ENCODE measurements around the gene CPLANE1. TPM values are rescaled to one million over a fixed set of nuclear protein-coding genes. Genes with fewer than 3 reads are reported as not detected.
"Not testable (repeated sequence)": the region's sequence is repeated elsewhere in the genome, so short reads cannot be mapped to it uniquely, and the experiment has no call there.

CPLANE1 gene
- 10 to 100 TPM; 23.8 to 35.6 (median 31.0) TPM for polyA plus RNA-seq (ENCODE audit: insufficient read length in 4 of 4)

DNA sequence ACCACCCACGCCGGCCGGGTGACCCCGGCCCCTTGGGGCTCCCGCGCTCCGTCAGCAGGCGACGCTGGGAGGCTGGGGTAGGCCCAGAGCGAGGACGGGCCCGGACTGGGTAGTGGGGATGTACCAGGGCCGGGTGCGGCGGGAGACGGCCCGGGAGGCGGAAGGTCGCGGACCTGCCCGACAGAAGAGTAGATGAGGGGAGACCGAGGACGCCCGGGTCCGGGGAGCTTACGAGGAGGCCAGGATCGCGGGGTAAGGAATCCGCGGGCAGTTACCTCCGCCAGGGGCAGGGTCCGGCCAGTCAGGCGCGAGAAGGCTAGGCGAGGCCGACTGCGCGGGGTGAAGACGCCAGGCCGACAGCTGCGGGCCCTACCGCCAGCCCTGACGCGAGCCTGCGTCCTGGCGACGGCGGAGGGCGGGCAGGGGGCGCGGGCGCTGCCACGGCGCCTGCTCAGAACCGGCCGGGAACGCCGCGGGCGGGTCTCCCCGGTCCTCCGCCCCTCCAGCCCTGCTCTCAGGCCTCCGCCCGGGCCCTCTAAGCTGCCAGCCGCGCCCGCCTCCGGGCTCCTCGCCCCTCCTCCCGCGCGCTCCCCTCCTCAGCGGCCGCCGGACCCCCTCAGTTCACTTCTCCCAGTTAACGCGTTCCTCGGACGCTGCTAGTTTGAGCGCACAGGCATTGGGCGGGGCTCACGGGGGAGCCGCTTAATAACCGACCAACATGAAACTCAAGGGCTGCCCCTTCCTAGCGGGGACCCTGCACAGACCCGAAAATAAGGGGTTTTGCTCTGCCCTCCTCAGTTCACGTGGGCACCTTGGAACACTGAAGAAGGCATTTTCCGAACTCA is at the start of gene CPLANE1:
Gene CPLANE1 (minus strand): TSS at position 407 of the 845 bp plus-strand sequence. CDS start 1,678 bp downstream, outside the sequence.
- DNase-seq (ENCODE audit: low read depth in 4 of 4, low spot score in 2 of 4): peak; percentile 41 to 72 (median 66)

- not testable (repeated sequence) for DNase-seq (ENCODE audit: low read depth in 4 of 4, low spot score in 2 of 4)
These were observed 47.1 kb upstream of the CPLANE1 start for GRCh38 chr5:37296313-37296712.

GRCh38 chr5:37283214-37283820 is 34.1 kb upstream of the CPLANE1 start:
- DNase-seq (ENCODE audit: low read depth in 4 of 4, low spot score in 2 of 4): no peak

- no peak for DNase-seq (ENCODE audit: low read depth in 4 of 4, low spot score in 2 of 4)
These were observed 26.3 kb upstream of the CPLANE1 start for GRCh38 chr5:37275511-37275910.

- no peak for DNase-seq (ENCODE audit: low read depth in 4 of 4, low spot score in 2 of 4)
These were observed 23.3 kb upstream of the CPLANE1 start for GRCh38 chr5:37272511-37272910.

DNA sequence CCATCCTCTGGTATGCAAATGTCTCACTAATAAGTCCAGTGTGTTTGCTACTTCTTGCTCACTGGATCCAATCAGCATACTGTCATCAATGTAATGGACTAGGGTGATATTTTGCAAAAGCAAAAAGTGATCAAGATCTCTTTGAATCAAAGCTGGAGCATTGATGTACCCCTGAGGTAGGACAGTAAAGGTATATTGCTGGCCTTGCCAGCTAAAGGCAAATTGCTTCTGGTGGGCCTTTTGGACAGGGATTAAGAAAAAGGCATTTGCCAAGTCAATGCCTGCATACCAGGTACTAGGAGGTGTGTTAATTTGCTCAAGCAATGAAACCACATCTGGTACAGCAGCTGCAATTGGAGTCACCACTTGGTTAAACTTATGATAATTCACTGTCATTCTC is 18.9 kb upstream of the CPLANE1 start:
- DNase-seq (ENCODE audit: low read depth in 4 of 4, low spot score in 2 of 4): not testable (repeated sequence)

- DNase-seq (ENCODE audit: low read depth in 4 of 4, low spot score in 2 of 4): no peak
These were observed 6.7 kb upstream of the CPLANE1 start for GRCh38 chr5:37255774-37256358.

- DNase-seq (ENCODE audit: low read depth in 4 of 4, low spot score in 2 of 4): no peak
These were observed 5.4 kb upstream of the CPLANE1 start for GRCh38 chr5:37254581-37254980.

DNA sequence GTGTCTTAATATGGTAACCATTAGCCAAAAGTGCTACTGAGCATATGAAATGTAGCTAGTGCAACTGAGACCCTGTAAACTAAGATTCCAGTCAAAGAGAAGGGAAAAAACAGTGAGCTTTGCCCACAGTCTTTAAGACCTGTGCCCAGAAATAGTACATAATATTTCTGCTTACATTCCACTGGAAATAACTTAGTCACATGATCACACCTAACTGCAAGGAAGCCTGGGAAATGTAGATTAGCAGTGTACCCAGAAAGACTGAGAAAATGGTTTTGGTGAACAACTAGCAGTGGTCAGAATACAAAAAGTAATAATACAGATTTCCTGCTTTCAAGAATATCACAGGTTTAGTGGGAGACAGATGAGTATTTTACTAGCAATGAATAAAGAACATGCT is 2.5 kb upstream of the CPLANE1 start:
- DNase-seq (ENCODE audit: low read depth in 4 of 4, low spot score in 2 of 4): no peak

DNA sequence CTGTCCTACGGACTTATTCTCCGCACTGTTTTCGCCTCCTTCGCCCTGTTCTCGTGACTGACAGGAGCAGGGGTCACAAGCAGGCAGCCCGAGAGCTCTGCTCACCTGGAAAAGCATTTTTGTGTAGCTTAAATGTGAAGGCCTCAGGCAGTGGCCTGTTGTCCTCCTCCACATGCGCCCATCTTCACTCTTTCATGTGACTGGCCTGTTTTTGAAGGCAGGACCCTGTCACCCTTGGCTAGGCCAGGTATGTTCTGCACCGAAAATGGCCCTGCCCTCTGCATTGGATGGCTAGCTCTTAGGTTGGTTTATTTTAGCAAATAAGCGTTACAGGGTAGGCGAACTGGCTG is 614 bp upstream of the CPLANE1 start:
- DNase-seq (ENCODE audit: low read depth in 4 of 4, low spot score in 2 of 4): no peak

DNA sequence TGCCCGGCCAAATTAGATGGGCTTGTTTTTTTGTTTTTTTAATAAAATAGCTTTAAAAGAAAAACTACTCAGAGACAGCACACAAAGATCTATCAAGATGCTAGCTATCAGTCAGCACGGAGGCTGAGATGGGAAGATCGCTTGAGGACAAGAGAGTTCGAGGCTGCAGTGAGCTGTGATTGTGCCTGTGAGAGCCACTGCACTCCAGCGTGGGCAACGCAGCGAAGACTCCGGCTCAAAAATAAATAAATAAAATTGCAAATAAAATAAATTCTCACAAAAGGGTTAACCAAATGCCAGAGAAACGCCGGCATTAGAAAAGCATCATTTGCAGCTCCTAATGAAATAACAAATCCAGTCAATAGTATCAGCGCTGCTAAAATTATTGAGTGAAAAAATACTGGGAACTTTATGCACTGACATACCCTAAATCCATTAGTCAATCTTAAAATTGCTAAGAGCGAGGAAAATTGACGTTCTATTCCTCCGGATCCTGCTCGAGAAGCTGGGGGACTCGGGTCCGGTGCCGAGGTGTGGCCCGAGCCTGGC is 681 bp downstream of the CPLANE1 start:
- DNase-seq (ENCODE audit: low read depth in 4 of 4, low spot score in 2 of 4): peak in 2 of 4 donors; percentile 7 to 39

DNA sequence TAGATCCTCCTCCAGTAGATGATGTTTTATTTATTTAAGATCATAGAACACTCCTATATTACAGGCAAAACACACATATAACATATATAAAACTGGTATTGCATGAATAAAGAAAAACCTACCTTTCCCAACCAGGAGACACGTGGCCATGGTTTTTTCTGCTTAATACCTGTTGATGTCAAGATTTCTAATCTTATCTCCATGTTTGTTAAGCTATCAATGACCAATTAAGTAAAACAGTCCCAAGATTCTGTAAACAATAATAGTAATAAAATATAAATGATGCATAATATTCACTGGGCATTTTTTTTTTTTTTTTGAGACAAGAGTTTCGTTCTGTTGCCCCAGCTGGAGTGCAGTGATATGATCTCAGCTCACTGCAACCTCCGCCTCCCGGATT is 1.7 kb downstream of the CPLANE1 start:
- DNase-seq (ENCODE audit: low read depth in 4 of 4, low spot score in 2 of 4): no peak

DNA sequence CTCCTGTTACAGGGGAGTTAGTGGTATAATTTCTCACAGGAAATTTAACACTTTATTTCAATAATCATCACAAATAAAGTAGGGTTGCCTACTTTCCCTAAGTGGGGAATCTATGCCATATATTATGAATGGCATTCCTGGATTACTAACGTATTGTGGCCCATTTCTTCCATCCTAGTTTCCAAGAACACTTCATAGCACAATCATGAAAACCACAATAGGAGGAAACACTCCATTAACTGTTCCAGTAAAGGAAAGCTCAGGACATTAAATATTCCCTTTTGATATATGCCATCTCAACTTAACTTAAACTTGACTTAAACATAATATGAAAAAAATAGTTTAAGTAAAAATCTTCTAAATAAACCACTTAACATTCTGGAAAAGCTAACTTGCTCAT is 2.1 kb downstream of the CPLANE1 start:
- DNase-seq (ENCODE audit: low read depth in 4 of 4, low spot score in 2 of 4): no peak

DNA sequence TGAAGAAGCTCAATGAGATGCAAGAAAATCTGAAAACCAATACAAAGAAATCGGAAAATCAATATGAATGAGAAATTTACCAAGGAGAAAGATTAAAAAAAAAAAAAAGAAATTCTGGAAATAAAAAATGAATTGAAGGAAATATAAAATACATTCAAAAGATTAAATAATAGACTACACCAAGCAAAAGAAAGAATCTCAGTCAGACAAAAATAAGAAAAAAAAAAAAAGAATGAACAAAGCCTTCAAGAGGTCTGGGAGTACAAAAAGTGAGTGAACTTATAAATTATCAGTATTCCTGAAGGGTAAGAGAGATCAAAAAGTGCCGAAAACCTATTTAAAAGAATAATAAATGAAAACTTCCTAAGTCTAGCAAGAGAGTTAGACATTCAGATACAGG is 14.9 kb downstream of the CPLANE1 start:
- DNase-seq (ENCODE audit: low read depth in 4 of 4, low spot score in 2 of 4): no peak

GRCh38 chr5:37226377-37226776 is 22.8 kb downstream of the CPLANE1 start:
- DNase-seq (ENCODE audit: low read depth in 4 of 4, low spot score in 2 of 4): no peak

DNA sequence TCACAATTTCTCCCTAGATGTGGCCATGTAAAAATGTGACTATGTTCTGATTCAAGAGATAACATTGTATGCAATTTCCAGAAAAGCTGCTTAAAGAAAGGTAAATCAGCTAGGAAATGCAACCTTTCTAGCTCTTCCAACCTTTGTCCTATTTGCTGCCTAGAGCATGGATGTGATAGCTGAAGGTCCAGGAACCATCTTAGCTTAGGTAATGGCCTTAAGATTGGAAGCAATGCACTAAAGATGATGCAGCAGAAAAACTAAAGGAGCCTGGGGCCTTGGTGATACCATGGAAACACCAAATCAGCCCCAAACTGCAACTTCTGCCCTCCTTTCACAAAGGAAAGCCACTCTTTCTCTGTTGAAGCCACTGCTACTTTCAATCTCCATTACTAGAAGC is 27.0 kb downstream of the CPLANE1 start:
- DNase-seq (ENCODE audit: low read depth in 4 of 4, low spot score in 2 of 4): no peak

DNA sequence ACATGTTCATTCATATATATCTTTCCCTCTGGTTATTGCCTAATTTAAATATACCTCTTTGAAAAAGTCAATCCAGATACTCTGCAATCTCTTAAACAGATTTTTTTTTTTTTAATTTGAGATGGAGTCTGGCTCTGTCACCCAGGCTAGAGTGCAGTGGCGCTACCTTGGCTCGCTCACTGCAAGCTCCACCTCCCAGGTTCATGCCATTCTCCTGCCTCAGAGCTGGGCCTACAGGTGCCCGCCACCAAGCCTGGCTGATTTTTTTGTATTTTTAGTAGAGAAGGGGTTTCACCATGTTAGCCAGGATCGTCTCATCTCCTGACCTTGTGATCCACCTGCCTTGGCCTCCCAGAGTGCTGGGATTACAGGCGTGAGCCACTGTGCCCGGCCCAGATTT is 28.8 kb downstream of the CPLANE1 start:
- DNase-seq (ENCODE audit: low read depth in 4 of 4, low spot score in 2 of 4): not testable (repeated sequence)

GRCh38 chr5:37219384-37219783 is 29.8 kb downstream of the CPLANE1 start:
- DNase-seq (ENCODE audit: low read depth in 4 of 4, low spot score in 2 of 4): not testable (repeated sequence)

DNA sequence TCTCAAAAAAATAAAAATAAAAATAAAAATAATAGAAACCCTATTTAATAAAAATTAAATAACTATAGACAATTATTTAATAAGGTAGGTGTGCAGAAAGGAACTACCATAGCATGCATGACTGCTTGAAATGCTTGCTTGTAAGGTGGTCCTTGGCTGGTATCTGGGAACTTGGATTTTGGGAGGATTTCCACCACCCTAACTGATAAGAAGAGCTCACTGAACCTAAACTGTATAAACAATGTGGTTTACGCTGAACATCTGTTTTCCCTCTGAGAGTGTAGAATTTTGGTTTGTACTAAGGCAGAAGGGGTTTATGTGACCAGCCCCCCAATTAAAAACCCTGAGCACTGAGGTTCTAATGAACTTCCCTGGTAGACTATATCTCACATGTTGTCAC is 31.2 kb downstream of the CPLANE1 start:
- no peak for DNase-seq (ENCODE audit: low read depth in 4 of 4, low spot score in 2 of 4)

GRCh38 chr5:37214550-37214949 is 34.6 kb downstream of the CPLANE1 start:
- DNase-seq (ENCODE audit: low read depth in 4 of 4, low spot score in 2 of 4): no peak

- no peak for DNase-seq (ENCODE audit: low read depth in 4 of 4, low spot score in 2 of 4)
These were observed 37.1 kb downstream of the CPLANE1 start for GRCh38 chr5:37212096-37212495.

Data from left renal cortex interstitium (tissue), 4 donors.